ENCODE results near the gene RAPGEFL1. TPM values are rescaled to one million over a fixed set of nuclear protein-coding genes. Genes with fewer than 3 reads are reported as not detected.

RAPGEFL1 gene
- total and polyA plus RNA-seq, 2 donors (not counting 1 experiment from before 2014, with no cell fraction given), result 3.0 to 5.6 TPM

GRCh38 chr17:40178021-40178601 lies 841 bp downstream of the RAPGEFL1 start:
- no peaks in the 10 kb centered on the region for H3K9me3 ChIP-seq (ENCODE audit: control extremely low read depth in 1 of 3, control insufficient read depth in 2 of 3, insufficient read depth in 1 of 3, low read length in 2 of 3)
- Mint-ChIP-seq H3K27ac (no peak overlapping the region), H3K27me3 (no peaks in the 10 kb centered on the region), H3K9me3 (ENCODE audit: insufficient read depth) (no peaks in the 10 kb centered on the region), H3K4me1 (peaks cover 11% of the 10 kb centered on the region), H3K4me3 (peak overlapping the region; percentile 59)
- H3K36me3 ChIP-seq (replicated peaks in 1 of 2; ENCODE audit: control extremely low read depth in 1 of 2, control insufficient read depth in 1 of 2, extremely low read depth in 1 of 2, insufficient read depth in 2 of 2, low read length in 1 of 2), result peaks cover 0 to 10% of the 10 kb centered on the region in 2 experiments
- no peak overlapping the region for H3K27ac ChIP-seq (ENCODE audit: low read length in 2 of 2)
- TF ChIP-seq CTCF (IDR thresholded peaks at IDR 0.05) (no peak), EZH2 (IDR thresholded peaks at IDR 0.05; ENCODE audit: borderline replicate concordance, insufficient read depth, low read depth, low read length, poor library complexity, severe bottlenecking) (no peak)
- H3K27me3 ChIP-seq (replicated peaks in 1 of 4; ENCODE audit: control extremely low read depth in 1 of 4, control insufficient read depth in 3 of 4, insufficient read depth in 4 of 4, low read length in 3 of 4), result peaks cover 0 to 7% (median 2%) of the 10 kb centered on the region in 4 experiments
- peaks cover 11% of the 10 kb centered on the region for H4K20me1 ChIP-seq (ENCODE audit: control insufficient read depth, insufficient read depth, low read length, poor library complexity, severe bottlenecking)
- H3K4me1 ChIP-seq (ENCODE audit: control insufficient read depth in 2 of 2, insufficient read depth in 2 of 2, low read length in 2 of 2), result peaks cover 17% of the 10 kb centered on the region in 2 donors
- peak overlapping the region in 3 of 5 experiments; percentile 57 to 66 (median 61) for H3K4me3 ChIP-seq (ENCODE audit: control extremely low read depth in 1 of 5, extremely low read depth in 1 of 5, insufficient read depth in 1 of 5, low read depth in 2 of 5, low read length in 4 of 5)
- peak overlapping the region; percentile 100 for H3K4me2 ChIP-seq (replicated peaks; ENCODE audit: low read depth, low read length, poor library complexity, severe bottlenecking)
- POLR2A ChIA-PET, result no interaction called here
- ATAC-seq (ENCODE audit: low read depth) (no peak), DNase-seq (peak; percentile 40)
- CTCF ChIA-PET, result interaction anchor here (0.6 to 3.5 kb wide), 4 partner anchors 9 to 151 kb away, joined by 3 to 17 read pairs (median 4); no protein-coding TSS in a partner anchor
- peak overlapping the region; percentile 66 for H3K9ac ChIP-seq (ENCODE audit: low read length)
- 21% methylated on average over 32 of the region's 46 CpGs for WGBS (ENCODE audit: insufficient coverage)
- intact Hi-C loops (cut with micrococcal nuclease), result no loop called here
- H2AFZ ChIP-seq (ENCODE audit: insufficient read depth, low read depth, low read length, poor library complexity, severe bottlenecking), result peak overlapping the region; percentile 63
- peaks cover 5% of the 10 kb centered on the region for H3K79me2 ChIP-seq (ENCODE audit: control insufficient read depth, insufficient read depth, low read length)

- no peak overlapping the region for H3K4me3 ChIP-seq (ENCODE audit: control extremely low read depth in 1 of 5, extremely low read depth in 1 of 5, insufficient read depth in 1 of 5, low read depth in 2 of 5, low read length in 4 of 5)
- no peak for TF ChIP-seq CTCF (IDR thresholded peaks at IDR 0.05)
- TF ChIP-seq EZH2 (IDR thresholded peaks at IDR 0.05; ENCODE audit: borderline replicate concordance, insufficient read depth, low read depth, low read length, poor library complexity, severe bottlenecking), result no peak
- H3K36me3 ChIP-seq (replicated peaks in 1 of 2; ENCODE audit: control extremely low read depth in 1 of 2, control insufficient read depth in 1 of 2, extremely low read depth in 1 of 2, insufficient read depth in 2 of 2, low read length in 1 of 2), result peaks cover 0 to 4% of the 10 kb centered on the region in 2 experiments
- H4K20me1 ChIP-seq (ENCODE audit: control insufficient read depth, insufficient read depth, low read length, poor library complexity, severe bottlenecking), result peaks cover 11% of the 10 kb centered on the region
- no peak overlapping the region for H3K27ac ChIP-seq (ENCODE audit: low read length in 2 of 2)
- WGBS (ENCODE audit: insufficient coverage), result 99% methylated on average over 7 of the region's 7 CpGs
- H3K9me3 ChIP-seq (ENCODE audit: control extremely low read depth in 1 of 3, control insufficient read depth in 2 of 3, insufficient read depth in 1 of 3, low read length in 2 of 3), result no peaks in the 10 kb centered on the region
- no peak overlapping the region for H3K9ac ChIP-seq (ENCODE audit: low read length)
- ChIA-PET POLR2A (no interaction called here), CTCF (interaction anchor here (0.6 to 3.5 kb wide), 5 partner anchors 10 to 151 kb away, joined by 3 to 17 read pairs (median 4); no protein-coding TSS in a partner anchor)
- H3K4me1 Mint-ChIP-seq, result peaks cover 11% of the 10 kb centered on the region
- intact Hi-C loops (cut with micrococcal nuclease), result no loop called here
- peak overlapping the region; percentile 59 for H3K4me3 Mint-ChIP-seq
- peak overlapping the region; percentile 100 for H3K4me2 ChIP-seq (replicated peaks; ENCODE audit: low read depth, low read length, poor library complexity, severe bottlenecking)
- no peak overlapping the region for H3K27ac Mint-ChIP-seq
- peaks cover 0 to 7% (median 2%) of the 10 kb centered on the region in 4 experiments for H3K27me3 ChIP-seq (replicated peaks in 1 of 4; ENCODE audit: control extremely low read depth in 1 of 4, control insufficient read depth in 3 of 4, insufficient read depth in 4 of 4, low read length in 3 of 4)
- H3K9me3 Mint-ChIP-seq (ENCODE audit: insufficient read depth), result no peaks in the 10 kb centered on the region
- no peak overlapping the region for H2AFZ ChIP-seq (ENCODE audit: insufficient read depth, low read depth, low read length, poor library complexity, severe bottlenecking)
- peaks cover 5% of the 10 kb centered on the region for H3K79me2 ChIP-seq (ENCODE audit: control insufficient read depth, insufficient read depth, low read length)
- no peak for DNase-seq
- H3K27me3 Mint-ChIP-seq, result no peaks in the 10 kb centered on the region
- ATAC-seq (ENCODE audit: low read depth), result no peak
- H3K4me1 ChIP-seq (ENCODE audit: control insufficient read depth in 2 of 2, insufficient read depth in 2 of 2, low read length in 2 of 2), result peaks cover 17% of the 10 kb centered on the region in 2 donors
Measured at GRCh38 chr17:40178660-40179059, 1.4 kb downstream of the RAPGEFL1 start.
